PFSK-1 (cell line): ENCODE data around the gene OVCA2.

Experiments
- REST ChIP-seq, 2 experiments: IDR thresholded peaks; 2 replicates each; pipeline versions ENCODE4 v1.6.1 to v1.8.0; 2011 to 2012; ENCODE audit warnings: low read depth in 2 of 2, low read length in 2 of 2, control low read depth in 1 of 2, inconsistent platforms in 1 of 2, mild to moderate bottlenecking in 1 of 2, moderate library complexity in 1 of 2; ENCODE audit not compliant: insufficient read depth in 1 of 2
- TAF1 ChIP-seq: IDR thresholded peaks from 2 replicates; pipeline ENCODE4 v1.6.1; 2012; ENCODE audit warnings: low read length, control low read depth, borderline replicate concordance; ENCODE audit not compliant: insufficient read depth

GRCh38 chr17:2068031-2068518, 26.3 kb downstream of the OVCA2 start:
- TF ChIP-seq REST (IDR thresholded peaks at IDR 0.05; ENCODE audit: insufficient read depth in 1 of 2, low read depth in 2 of 2, low read length in 2 of 2) (no peak), TAF1 (no peak)
